Activated CD4-positive, alpha-beta T cell treated with anti-CD3 and anti-CD28 coated beads, Interleukin-10, Interleukin-2, amounts not matched to agents 100 ng/mL and 50 ng/mL, durations not matched to agents 16 hours and 8 hours (primary cell): ENCODE results near the gene CCDC40.

Source experiments
- DNase-seq: peaks from one replicate; pipeline ENCODE4 v3.0.0-alpha.2; 2020

CCDC40 gene

GRCh38 chr17:80104956-80105375 lies 68.5 kb downstream of the CCDC40 start:
- DNase-seq, result no peak

GRCh38 chr17:80105762-80106161 lies 69.3 kb downstream of the CCDC40 start:
- DNase-seq, result no peak

- no peak for DNase-seq
Observed at GRCh38 chr17:80106176-80106575, 69.7 kb downstream of the CCDC40 start.

DNA sequence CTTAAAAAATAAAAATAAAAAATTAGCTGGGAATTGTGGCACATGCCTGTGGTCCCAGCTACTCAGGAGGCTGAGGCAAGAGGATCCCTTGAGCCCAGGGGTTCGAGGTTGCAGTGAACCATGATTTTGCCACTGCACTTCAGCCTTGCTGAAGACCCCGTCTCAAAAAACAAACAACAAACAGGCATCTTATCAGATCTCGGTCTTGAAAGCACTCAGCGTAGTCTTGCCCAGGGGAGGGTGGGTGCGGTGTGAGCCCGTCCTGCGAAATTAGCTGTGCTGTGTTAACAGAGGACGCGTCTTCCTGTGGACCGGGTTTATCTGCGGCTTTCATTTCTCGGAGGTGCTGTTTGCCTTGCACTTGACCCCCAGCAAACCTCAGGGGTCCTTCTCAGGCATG lies 70.3 kb downstream of the CCDC40 start:
- DNase-seq, result no peak

GRCh38 chr17:80107231-80108021 lies 71.0 kb downstream of the CCDC40 start:
- no peak for DNase-seq

GRCh38 chr17:80108036-80108971 lies 71.9 kb downstream of the CCDC40 start:
- no peak for DNase-seq

- no peak for DNase-seq
Observed at GRCh38 chr17:80109066-80109660, 72.7 kb downstream of the CCDC40 start.

- DNase-seq, result no peak
Observed at GRCh38 chr17:80109713-80110446, 73.4 kb downstream of the CCDC40 start.

DNA sequence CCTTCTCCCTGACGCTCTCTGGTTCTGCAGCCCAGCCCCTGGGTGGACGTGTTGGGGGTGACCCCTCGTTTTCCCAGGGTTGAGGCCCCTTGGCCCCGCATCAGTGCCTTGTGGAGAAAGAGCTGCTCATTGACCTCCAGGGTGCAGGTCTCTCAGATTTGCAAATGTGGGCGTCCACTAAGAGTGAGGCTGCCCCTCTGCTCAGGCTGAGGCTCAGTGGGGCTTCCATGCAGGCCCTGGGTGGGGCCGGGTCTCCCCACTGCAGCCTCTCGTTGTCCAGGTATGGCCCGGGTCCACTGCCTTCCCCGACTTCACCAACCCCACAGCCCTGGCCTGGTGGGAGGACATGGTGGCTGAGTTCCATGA lies 74.0 kb downstream of the CCDC40 start:
- no peak for DNase-seq

DNA sequence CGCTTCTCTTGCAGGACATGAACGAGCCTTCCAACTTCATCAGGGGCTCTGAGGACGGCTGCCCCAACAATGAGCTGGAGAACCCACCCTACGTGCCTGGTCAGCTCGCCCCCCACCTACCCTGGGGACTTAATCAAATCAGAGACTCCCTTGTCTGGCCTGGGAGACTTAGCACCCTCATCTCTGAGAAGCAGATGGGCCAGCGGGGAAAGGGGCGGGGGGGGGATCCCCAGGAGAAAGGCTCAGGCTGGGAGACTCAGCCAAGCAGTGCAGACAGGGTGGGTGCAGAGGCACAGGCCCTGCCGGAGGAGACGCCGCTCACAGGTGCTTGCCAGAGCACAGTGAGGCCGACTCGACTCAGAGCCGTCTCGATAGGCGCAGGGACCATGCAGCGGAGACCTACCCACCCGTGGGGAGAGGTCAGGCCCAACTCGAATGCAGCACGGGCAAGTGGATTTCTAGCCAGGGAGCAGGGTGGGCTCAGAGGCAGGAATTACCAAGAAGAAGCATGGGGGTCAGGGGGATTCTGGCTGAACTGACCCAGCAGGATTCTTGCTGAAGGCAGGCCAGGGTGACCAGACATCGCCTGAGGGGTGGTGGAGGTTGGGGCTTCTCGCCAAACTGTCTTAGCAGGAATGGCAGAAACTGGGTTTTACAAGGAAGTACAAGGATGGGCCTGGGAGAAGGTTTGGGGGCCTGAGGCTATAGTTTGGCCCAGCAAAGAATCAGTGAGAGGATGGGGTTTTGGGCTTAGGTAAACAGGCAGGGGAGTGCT lies 74.7 kb downstream of the CCDC40 start:
- DNase-seq, result no peak

DNA sequence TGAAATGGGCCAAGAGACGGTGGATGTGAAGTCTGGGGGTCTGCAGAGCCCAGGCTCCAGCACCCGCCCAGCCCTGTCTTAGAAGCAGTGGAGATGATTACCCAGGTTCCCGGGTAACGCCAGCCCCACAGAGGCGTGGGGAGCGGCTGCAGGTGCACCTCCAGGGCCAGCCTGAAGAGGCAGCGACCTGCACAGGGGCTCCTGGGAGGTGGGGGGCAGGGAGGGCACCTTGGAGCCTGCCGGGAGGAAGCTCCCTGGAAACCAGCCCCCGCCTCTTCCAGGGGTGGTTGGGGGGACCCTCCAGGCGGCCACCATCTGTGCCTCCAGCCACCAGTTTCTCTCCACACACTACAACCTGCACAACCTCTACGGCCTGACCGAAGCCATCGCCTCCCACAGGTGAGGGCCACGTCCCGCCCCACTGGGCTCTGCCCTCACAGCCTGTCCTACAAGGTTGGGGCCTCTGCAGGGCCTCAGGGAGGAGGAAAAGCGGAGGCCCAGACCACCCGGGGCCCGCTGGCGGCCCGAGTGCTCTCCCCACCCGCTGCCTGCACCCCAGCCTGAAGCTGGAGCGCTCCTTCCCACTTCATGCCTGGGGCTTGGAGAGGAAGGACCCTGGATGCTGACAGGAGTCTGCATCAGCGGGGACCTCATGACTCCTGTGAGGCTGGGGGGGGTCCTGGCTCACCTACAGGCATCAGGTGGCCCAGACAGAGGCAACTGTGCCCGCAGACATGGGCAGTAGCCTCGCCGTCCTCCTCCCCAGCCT lies 75.4 kb downstream of the CCDC40 start:
- no peak for DNase-seq

- DNase-seq, result no peak
Observed at GRCh38 chr17:80112471-80113032, 76.1 kb downstream of the CCDC40 start.

DNA sequence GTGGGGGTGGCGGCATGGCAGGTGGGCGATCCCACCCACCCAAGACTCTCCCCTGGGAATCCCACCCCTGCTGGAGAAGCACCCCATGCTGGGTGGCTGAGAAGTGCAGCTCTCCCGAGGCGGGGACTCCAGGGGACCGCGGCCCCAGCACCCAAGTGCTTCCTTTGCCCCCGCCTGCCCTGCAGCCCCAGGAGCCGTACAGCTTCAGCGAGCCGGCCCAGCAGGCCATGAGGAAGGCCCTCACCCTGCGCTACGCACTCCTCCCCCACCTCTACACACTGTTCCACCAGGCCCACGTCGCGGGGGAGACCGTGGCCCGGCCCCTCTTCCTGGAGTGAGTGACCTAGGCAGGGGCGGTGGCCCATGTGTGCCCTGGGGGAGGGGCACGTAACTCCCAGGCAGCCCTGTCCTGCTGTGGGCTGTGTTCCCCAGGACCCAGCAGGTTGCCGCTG lies 76.6 kb downstream of the CCDC40 start:
- DNase-seq, result no peak

- no peak for DNase-seq
Observed at GRCh38 chr17:80114758-80115157, 78.3 kb downstream of the CCDC40 start.

GRCh38 chr17:80115159-80115558 lies 78.7 kb downstream of the CCDC40 start:
- DNase-seq, result no peak

DNA sequence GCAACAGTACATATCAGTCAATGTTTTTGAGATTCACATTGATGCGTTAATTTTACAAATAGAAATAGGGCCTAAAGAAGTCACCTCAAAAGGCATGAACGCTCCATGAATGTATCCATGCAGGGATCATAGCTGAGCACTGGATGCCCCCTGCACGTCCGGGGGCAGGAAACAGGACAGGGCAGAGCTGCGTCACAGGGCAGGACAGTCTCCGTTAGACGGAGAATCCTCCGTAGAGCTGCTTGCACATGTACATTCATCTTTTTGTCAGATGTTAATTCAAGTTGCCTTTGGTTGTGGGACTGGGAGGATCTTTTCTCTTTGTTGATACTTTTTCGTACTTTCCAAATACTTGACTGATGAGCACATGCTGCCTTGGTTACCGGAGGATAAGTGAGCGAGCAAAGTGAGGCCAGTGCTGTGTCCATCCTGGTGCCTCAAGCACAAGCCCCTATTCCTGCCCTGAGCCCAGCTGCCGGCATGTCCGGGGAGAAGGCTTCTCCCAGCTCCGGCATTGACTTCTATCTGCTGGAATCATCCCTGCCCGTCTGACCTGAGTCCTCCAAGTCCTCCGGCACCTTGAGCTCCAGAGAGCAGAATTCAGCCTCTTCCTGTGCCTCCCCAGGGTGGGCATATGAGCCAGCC lies 80.0 kb downstream of the CCDC40 start:
- no peak for DNase-seq

GRCh38 chr17:80116921-80117380 lies 80.5 kb downstream of the CCDC40 start:
- no peak for DNase-seq

GRCh38 chr17:80117491-80118401 lies 81.3 kb downstream of the CCDC40 start:
- no peak for DNase-seq
